ENCODE data around the gene CREB3L1.

The CREB3L1 gene

GRCh38 chr11:46345131-46345597 is 67.7 kb downstream of the CREB3L1 start:
- H3K27me3 ChIP-seq (ENCODE audit: insufficient read depth, low read depth, severe bottlenecking), result no peaks in the 10 kb centered on the region
- TF ChIP-seq, protein P1, sequence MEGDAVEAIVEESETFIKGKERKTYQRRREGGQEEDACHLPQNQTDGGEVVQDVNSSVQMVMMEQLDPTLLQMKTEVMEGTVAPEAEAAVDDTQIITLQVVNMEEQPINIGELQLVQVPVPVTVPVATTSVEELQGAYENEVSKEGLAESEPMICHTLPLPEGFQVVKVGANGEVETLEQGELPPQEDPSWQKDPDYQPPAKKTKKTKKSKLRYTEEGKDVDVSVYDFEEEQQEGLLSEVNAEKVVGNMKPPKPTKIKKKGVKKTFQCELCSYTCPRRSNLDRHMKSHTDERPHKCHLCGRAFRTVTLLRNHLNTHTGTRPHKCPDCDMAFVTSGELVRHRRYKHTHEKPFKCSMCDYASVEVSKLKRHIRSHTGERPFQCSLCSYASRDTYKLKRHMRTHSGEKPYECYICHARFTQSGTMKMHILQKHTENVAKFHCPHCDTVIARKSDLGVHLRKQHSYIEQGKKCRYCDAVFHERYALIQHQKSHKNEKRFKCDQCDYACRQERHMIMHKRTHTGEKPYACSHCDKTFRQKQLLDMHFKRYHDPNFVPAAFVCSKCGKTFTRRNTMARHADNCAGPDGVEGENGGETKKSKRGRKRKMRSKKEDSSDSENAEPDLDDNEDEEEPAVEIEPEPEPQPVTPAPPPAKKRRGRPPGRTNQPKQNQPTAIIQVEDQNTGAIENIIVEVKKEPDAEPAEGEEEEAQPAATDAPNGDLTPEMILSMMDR (IDR thresholded peaks at IDR 0.05; ENCODE audit: low read depth, low read length), result peak; percentile 58; the same call in 1 of the 2 replicates
- H3K4me3 ChIP-seq (ENCODE audit: low read depth, low read length), result no peak overlapping the region
- no peaks in the 10 kb centered on the region for H3K9me3 ChIP-seq (ENCODE audit: severe bottlenecking)
- H3K36me3 ChIP-seq, result peaks cover 6% of the 10 kb centered on the region
- peak overlapping the region; percentile 71 for H3K27ac ChIP-seq
- peak; percentile 80 for DNase-seq

GRCh38 chr11:46345881-46346484 is 68.5 kb downstream of the CREB3L1 start:
- TF ChIP-seq, protein P1 (IDR thresholded peaks at IDR 0.05; ENCODE audit: low read depth, low read length), result no peak
- H3K9me3 ChIP-seq (ENCODE audit: severe bottlenecking), result no peaks in the 10 kb centered on the region
- H3K27ac ChIP-seq, result peak overlapping the region; percentile 71; the same call in 1 of the 2 replicates
- H3K4me3 ChIP-seq (ENCODE audit: low read depth, low read length), result no peak overlapping the region
- DNase-seq, result no peak
- no peaks in the 10 kb centered on the region for H3K27me3 ChIP-seq (ENCODE audit: insufficient read depth, low read depth, severe bottlenecking)
- peaks cover 6% of the 10 kb centered on the region for H3K36me3 ChIP-seq

- DNase-seq, result peak; percentile 81
- peak within 1 kb of the TSS; percentile 72 for H3K27ac ChIP-seq
- TF ChIP-seq, protein P1 (IDR thresholded peaks at IDR 0.05; ENCODE audit: low read depth, low read length), result peak; percentile 72
- H3K4me3 ChIP-seq (ENCODE audit: low read depth, low read length), result peak within 1 kb of the TSS; percentile 70
- H3K27me3 ChIP-seq (ENCODE audit: insufficient read depth, low read depth, severe bottlenecking), result no peaks in the 10 kb centered on the region
- H3K9me3 ChIP-seq (ENCODE audit: severe bottlenecking), result no peaks in the 10 kb centered on the region
- H3K36me3 ChIP-seq, result peaks cover 6% of the 10 kb centered on the region
Observed at GRCh38 chr11:46346886-46347636, 69.6 kb downstream of the CREB3L1 start, which contains the start of gene DGKZ. Gene DGKZ (plus strand): TSS chr11:46347463. CDS start chr11:46347660, 197 bp downstream.

- TF ChIP-seq, protein P1 (IDR thresholded peaks at IDR 0.05; ENCODE audit: low read depth, low read length), result no peak
- Histone ChIP-seq H3K27me3 (ENCODE audit: insufficient read depth, low read depth, severe bottlenecking) (no peaks in the 10 kb centered on the region), H3K4me3 (ENCODE audit: low read depth, low read length) (peak overlapping the region; percentile 70), H3K36me3 (peaks cover 8% of the 10 kb centered on the region), H3K27ac (peak overlapping the region; percentile 72), H3K9me3 (ENCODE audit: severe bottlenecking) (no peaks in the 10 kb centered on the region)
- DNase-seq, result no peak
Observed at GRCh38 chr11:46347637-46348311, 70.3 kb downstream of the CREB3L1 start.

- H3K36me3 ChIP-seq, result peaks cover 15% of the 10 kb centered on the region
- no peak for DNase-seq
- no peaks in the 10 kb centered on the region for H3K27me3 ChIP-seq (ENCODE audit: insufficient read depth, low read depth, severe bottlenecking)
- no peak overlapping the region for H3K27ac ChIP-seq
- H3K4me3 ChIP-seq (ENCODE audit: low read depth, low read length), result peak overlapping the region; percentile 70
- H3K9me3 ChIP-seq (ENCODE audit: severe bottlenecking), result no peaks in the 10 kb centered on the region
- TF ChIP-seq, protein P1 (IDR thresholded peaks at IDR 0.05; ENCODE audit: low read depth, low read length), result no peak
Observed at GRCh38 chr11:46348566-46349401, 71.3 kb downstream of the CREB3L1 start.
